Activated CD4-positive, alpha-beta T cell treated with anti-CD3 and anti-CD28 coated beads, Interleukin-10, Interleukin-2, amounts not matched to agents 100 ng/mL and 50 ng/mL, durations not matched to agents 16 hours and 8 hours (primary cell): ENCODE measurements around the gene SLC6A16.
A peak's percentile ranks its signal among the peaks of the same experiment; 100 is the strongest.
"Not testable (repeated sequence)": the region's sequence is repeated elsewhere in the genome, so short reads cannot be mapped to it uniquely, and the experiment has no call there.

Experiments
- DNase-seq: peaks from one replicate; pipeline ENCODE4 v3.0.0-alpha.2; 2020

SLC6A16 gene

GRCh38 chr19:49344505-49345423, 19.8 kb upstream of the SLC6A16 start:
- DNase-seq, result no peak

GRCh38 chr19:49343123-49343522, 18.1 kb upstream of the SLC6A16 start:
- no peak for DNase-seq

GRCh38 chr19:49342291-49342721, 17.3 kb upstream of the SLC6A16 start:
- no peak for DNase-seq

GRCh38 chr19:49340865-49341718, 16.1 kb upstream of the SLC6A16 start:
- no peak for DNase-seq

- no peak for DNase-seq
Measured at GRCh38 chr19:49340069-49340864, 15.3 kb upstream of the SLC6A16 start.

- no peak for DNase-seq
Measured at GRCh38 chr19:49339301-49340068, 14.5 kb upstream of the SLC6A16 start.

- peak; percentile 31 for DNase-seq
Measured at GRCh38 chr19:49338691-49339300, 13.8 kb upstream of the SLC6A16 start.

GRCh38 chr19:49338023-49338677, 13.2 kb upstream of the SLC6A16 start:
- DNase-seq, result no peak

GRCh38 chr19:49337267-49338022, 12.5 kb upstream of the SLC6A16 start:
- no peak for DNase-seq

GRCh38 chr19:49336482-49337266, 11.7 kb upstream of the SLC6A16 start:
- DNase-seq, result no peak

- DNase-seq, result peak; percentile 51
Measured at GRCh38 chr19:49335784-49336481, 10.9 kb upstream of the SLC6A16 start.

- DNase-seq, result peak; percentile 61
Measured at GRCh38 chr19:49335071-49335783, 10.2 kb upstream of the SLC6A16 start, which contains the start of gene CD37. Gene CD37 (plus strand): TSS chr19:49335406. CDS start chr19:49335541, 135 bp downstream.

- DNase-seq, result peak; percentile 82
Measured at GRCh38 chr19:49333811-49334288, 8.9 kb upstream of the SLC6A16 start.

GRCh38 chr19:49333418-49333805, 8.4 kb upstream of the SLC6A16 start:
- no peak for DNase-seq

GRCh38 chr19:49332691-49333417, 7.9 kb upstream of the SLC6A16 start:
- not testable (repeated sequence) for DNase-seq

- DNase-seq, result peak; percentile 82
Measured at GRCh38 chr19:49331616-49332055, 6.6 kb upstream of the SLC6A16 start.

- not testable (repeated sequence) for DNase-seq
Measured at GRCh38 chr19:49331187-49331586, 6.2 kb upstream of the SLC6A16 start.
